Osteocyte (in vitro differentiated cells): ENCODE data around the gene CAPG. TPM values are rescaled to one million over a fixed set of nuclear protein-coding genes. Genes with fewer than 3 reads are reported as not detected.

Source experiments
- DNase-seq: peaks from one replicate; pipeline ENCODE4 v3.0.0; 2021; ENCODE audit warnings: mixed read lengths; ENCODE audit not compliant: unreplicated experiment; ENCODE audit errors: extremely low spot score
- H3K27ac Mint-ChIP-seq: one replicate; pipeline ENCODE4 v1.8.0; 2021; ENCODE audit warnings: mild to moderate bottlenecking, mixed read lengths; ENCODE audit not compliant: unreplicated experiment
- H3K27me3 Mint-ChIP-seq: one replicate; pipeline ENCODE4 v1.8.0; 2021; ENCODE audit warnings: mixed read lengths; ENCODE audit not compliant: unreplicated experiment
- H3K36me3 Mint-ChIP-seq: one replicate; pipeline ENCODE4 v1.8.0; 2021; ENCODE audit warnings: mixed read lengths; ENCODE audit not compliant: unreplicated experiment
- H3K4me1 Mint-ChIP-seq: one replicate; pipeline ENCODE4 v1.8.0; 2021; ENCODE audit warnings: mixed read lengths; ENCODE audit not compliant: unreplicated experiment
- H3K4me3 Mint-ChIP-seq: one replicate; pipeline ENCODE4 v1.8.0; 2021; ENCODE audit warnings: mild to moderate bottlenecking, moderate library complexity, mixed read lengths; ENCODE audit not compliant: unreplicated experiment
- H3K9me3 Mint-ChIP-seq: one replicate; pipeline ENCODE4 v1.8.0; 2021; ENCODE audit warnings: mixed read lengths; ENCODE audit not compliant: unreplicated experiment
- total RNA-seq: library from RNA; stranded (reverse); gene quantifications from 2 replicates; pipeline ENCODE4 v1.2.1, GENCODE V29; 2021
- TF ChIP-seq, protein P1 (sequence below): fragments of 200-600 bp; sonication (generic); IDR thresholded peaks from 2 replicates; pipeline ENCODE4 v1.5.0; 2021; ENCODE audit warnings: antibody characterized with exemption, mild to moderate bottlenecking, moderate library complexity

Gene CAPG
- total RNA-seq, 1 donor from 2014 or later: 32.8 TPM

DNA sequence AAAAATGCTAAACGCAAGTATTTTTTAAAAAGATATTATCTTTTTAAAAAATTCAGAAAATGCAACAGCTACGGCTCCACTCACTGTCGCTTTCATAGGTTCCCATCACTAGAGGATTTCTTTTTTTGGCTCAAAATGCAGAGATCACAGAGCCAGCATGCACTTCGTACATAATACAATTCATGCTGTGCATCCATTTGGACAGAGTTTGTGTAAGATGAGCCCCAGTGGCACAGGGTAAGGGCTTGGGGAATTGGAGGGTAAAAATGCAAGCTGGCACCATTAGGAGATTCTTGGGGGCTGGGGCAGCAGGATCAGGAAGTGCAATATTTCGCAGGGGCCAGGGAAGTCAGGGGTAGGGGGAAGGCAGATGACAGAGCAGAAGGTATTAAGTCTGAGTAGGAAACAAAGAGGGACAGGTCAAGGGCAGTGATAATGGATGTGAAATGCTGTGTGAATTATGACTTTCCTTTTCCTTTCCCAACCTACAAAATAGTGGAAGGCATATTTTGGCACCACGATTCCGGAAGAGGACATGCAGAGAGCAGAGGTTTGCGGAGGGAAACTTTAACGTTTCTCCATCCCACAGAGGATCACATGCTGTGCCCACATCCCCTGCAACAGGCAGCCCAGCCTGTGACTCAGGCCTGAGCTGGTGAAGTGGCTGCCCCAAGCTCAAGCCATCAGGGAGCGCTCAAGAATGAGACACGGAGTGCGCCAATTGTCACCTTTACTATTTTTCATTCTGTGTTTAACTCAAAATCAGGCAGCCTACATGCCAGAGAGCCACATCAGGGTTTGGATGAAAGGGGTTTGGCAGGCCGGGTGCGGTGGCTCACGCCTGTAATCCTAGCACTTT, 4.7 kb downstream of the CAPG start:
- peak overlapping the region; percentile 64 for H3K4me3 Mint-ChIP-seq
- peak overlapping the region; percentile 94 for H3K27ac Mint-ChIP-seq
- H3K27me3 Mint-ChIP-seq: no peaks in the 10 kb centered on the region
- DNase-seq: no peak
- peaks cover 4% of the 10 kb centered on the region for H3K36me3 Mint-ChIP-seq
- H3K9me3 Mint-ChIP-seq: no peaks in the 10 kb centered on the region
- peaks cover 31% of the 10 kb centered on the region for H3K4me1 Mint-ChIP-seq
- TF ChIP-seq, protein P1, sequence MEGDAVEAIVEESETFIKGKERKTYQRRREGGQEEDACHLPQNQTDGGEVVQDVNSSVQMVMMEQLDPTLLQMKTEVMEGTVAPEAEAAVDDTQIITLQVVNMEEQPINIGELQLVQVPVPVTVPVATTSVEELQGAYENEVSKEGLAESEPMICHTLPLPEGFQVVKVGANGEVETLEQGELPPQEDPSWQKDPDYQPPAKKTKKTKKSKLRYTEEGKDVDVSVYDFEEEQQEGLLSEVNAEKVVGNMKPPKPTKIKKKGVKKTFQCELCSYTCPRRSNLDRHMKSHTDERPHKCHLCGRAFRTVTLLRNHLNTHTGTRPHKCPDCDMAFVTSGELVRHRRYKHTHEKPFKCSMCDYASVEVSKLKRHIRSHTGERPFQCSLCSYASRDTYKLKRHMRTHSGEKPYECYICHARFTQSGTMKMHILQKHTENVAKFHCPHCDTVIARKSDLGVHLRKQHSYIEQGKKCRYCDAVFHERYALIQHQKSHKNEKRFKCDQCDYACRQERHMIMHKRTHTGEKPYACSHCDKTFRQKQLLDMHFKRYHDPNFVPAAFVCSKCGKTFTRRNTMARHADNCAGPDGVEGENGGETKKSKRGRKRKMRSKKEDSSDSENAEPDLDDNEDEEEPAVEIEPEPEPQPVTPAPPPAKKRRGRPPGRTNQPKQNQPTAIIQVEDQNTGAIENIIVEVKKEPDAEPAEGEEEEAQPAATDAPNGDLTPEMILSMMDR: no peak

DNA sequence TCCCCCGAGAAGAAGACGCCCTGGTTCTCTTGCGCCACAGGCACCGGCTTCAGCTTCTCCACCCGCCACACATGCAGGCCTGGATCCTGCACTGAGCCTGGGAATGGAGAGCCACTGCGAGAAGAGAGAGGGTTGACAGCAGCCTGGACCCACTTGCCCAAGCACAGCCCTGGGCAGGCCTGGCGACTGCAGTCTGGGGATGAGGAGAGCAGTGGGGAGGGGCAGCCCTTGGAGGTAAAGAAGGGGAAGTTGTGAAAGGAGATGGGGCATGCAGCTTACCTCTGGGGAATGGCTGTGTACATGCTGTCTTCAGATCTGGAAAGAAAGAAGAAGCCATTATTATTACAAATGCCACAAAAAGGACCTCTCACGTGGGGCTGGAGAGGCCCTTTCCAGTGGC, 8.3 kb downstream of the CAPG start:
- Mint-ChIP-seq H3K9me3 (no peaks in the 10 kb centered on the region), H3K4me1 (peaks cover 14% of the 10 kb centered on the region), H3K36me3 (peaks cover 4% of the 10 kb centered on the region), H3K27me3 (no peaks in the 10 kb centered on the region), H3K4me3 (no peak overlapping the region), H3K27ac (no peak overlapping the region)
- DNase-seq: no peak
- TF ChIP-seq, protein P1: no peak

DNA sequence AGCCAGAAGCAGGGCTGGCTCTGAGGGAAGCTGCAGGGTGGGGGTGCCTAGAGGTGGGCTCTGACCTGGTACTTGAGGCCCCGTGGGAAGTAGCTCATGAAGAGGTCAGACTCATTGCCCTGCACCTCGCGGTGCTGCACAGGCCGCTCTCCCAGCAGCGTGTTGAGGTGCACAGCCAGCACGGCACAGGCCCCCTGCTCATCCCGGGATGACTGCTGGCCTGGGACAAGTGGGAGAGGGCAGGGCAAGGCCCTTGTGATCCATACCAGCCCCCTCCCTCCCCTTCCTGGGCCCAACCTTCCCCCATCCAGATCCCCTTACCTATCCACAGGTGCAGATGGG, 8.7 kb downstream of the CAPG start:
- no peak overlapping the region for H3K27ac Mint-ChIP-seq
- no peak overlapping the region for H3K4me3 Mint-ChIP-seq
- peaks cover 4% of the 10 kb centered on the region for H3K36me3 Mint-ChIP-seq
- no peak for DNase-seq
- no peaks in the 10 kb centered on the region for H3K9me3 Mint-ChIP-seq
- H3K4me1 Mint-ChIP-seq: peaks cover 18% of the 10 kb centered on the region
- TF ChIP-seq, protein P1: no peak
- H3K27me3 Mint-ChIP-seq: no peaks in the 10 kb centered on the region

DNA sequence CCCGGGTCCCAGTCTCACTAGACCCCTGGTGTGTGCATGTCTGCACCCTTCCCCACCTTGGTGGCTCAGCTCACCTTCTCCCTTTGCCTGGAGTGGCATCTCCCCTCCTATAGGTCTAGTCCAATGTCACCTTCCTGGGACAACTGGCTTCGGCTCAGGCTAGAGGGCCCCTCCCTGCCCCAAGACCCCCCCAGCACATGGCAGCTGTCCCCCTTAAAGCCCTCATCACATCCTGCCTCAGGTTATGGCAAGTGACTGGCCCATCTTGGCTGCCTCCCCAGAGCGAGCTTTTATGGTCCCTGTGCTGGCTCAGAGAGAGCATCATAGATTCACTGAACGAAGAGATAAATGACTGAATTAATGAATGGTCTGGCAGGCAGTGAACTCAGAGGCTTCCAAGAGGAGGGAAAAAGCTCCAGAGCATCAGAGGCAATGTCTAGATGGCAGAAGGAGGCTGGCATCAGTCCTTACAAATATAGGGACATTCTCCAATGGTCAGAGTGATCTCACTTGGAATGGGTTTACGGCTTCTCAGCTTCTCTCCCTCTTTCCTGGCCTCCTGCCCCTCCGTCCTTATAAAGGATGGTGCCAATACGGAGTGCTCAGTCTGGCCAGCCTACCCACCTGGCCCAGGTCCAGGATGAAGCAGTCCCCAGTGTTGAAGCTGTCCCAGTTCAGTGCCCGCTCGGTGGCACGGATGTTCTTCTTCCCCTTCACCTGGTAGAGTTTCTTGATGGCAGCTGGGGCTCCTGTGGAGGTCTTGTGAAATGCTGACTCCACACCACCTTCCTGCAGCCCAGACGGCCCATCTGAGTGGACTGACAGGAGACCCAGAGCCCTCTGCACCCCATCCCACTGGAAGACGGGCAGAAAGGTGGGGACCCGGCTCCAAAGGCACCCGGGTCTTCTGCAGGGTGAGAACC, 9.4 kb downstream of the CAPG start:
- no peak for DNase-seq
- Mint-ChIP-seq H3K27ac (no peak overlapping the region), H3K4me1 (peaks cover 17% of the 10 kb centered on the region), H3K27me3 (no peaks in the 10 kb centered on the region), H3K4me3 (no peak overlapping the region), H3K36me3 (peaks cover 4% of the 10 kb centered on the region), H3K9me3 (no peaks in the 10 kb centered on the region)
- TF ChIP-seq, protein P1: no peak

DNA sequence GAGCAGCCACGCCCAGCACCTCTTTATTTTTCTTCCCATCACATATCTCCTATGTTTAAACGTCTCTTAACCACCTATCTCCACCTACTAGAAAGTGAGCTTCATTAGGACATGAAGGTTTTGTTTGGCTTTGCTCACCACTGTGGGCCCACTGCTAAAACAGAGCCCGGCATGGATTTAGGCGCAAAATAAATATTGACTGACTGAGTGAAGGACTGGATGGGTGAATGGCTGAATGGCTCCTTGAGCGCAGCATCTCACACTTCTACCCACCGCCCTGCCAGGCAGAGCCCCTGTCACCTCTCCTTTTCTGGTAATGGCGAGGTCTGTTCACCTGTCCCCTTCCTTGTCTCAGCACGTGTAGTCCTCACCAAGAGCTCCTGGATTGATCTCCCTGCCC, 10.1 kb downstream of the CAPG start:
- no peak overlapping the region for H3K4me3 Mint-ChIP-seq
- DNase-seq: no peak
- no peak overlapping the region for H3K27ac Mint-ChIP-seq
- TF ChIP-seq, protein P1: no peak
- no peaks in the 10 kb centered on the region for H3K27me3 Mint-ChIP-seq
- H3K4me1 Mint-ChIP-seq: peaks cover 9% of the 10 kb centered on the region
- H3K36me3 Mint-ChIP-seq: peaks cover 4% of the 10 kb centered on the region
- no peaks in the 10 kb centered on the region for H3K9me3 Mint-ChIP-seq
